ENCODE data around the gene FRYL. TPM values are rescaled to one million over a fixed set of nuclear protein-coding genes. Genes with fewer than 3 reads are reported as not detected.

Gene FRYL
- total and polyA plus RNA-seq, 2 of the 13 experiments (the other 11 are each of a cell fraction or from before 2014, with no cell fraction given): 9.7 to 19.6 TPM

DNA sequence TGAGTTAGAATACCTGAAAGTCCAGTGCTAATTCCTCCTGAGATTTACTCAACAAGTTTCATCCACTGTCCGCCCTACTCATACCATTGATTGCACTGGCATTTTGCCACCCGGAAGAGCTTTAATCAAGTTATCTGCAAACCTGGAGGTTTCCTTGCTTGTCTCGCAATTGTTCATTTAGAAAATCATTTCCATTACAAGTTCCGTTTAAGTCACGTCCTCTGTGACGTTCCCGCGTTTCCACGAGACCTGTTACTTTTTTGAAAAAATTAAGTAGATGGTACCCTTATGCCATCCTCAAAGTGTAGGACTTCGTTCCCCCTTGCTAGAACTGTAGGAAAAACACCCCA, 761 bp upstream of the FRYL start:
- FAIRE-seq (no peak), DNase-seq (ENCODE audit: low spot score) (peak; percentile 31), ATAC-seq (no peak)
- H3K4me2 ChIP-seq (ENCODE audit: low read depth, low read length): peak overlapping the region; percentile 87
- POLR2A ChIA-PET: interaction anchor here (0.7 to 1.9 kb wide), 7 partner anchors 11 to 177 kb away, joined by 3 to 8 read pairs (median 4); partner anchors contain the start of gene OCIAD1
- CTCF ChIA-PET (ENCODE audit: low intra/inter-chr PET ratio, low total read pairs): no interaction called here
- H4K20me1 ChIP-seq (ENCODE audit: insufficient read depth, low read length): peaks cover 8% of the 10 kb centered on the region
- TSS peak; percentile 98 for BruUV-seq (replicated peaks)
- no peaks in the 10 kb centered on the region for H3K36me3 ChIP-seq (replicated peaks in 1 of 2; ENCODE audit: control insufficient read depth in 1 of 2, insufficient read depth in 2 of 2, low read length in 2 of 2)
- in situ Hi-C loops (cut with HindIII; ENCODE audit: extremely low pct_ligation_motif_present, low pct_unique_long_range_greater_than_20kb): loop anchor here (25.0 kb wide), 1 partner anchor 194 kb away; no protein-coding TSS in a partner anchor
- H3K79me2 ChIP-seq (ENCODE audit: insufficient read depth, low read length): peaks cover 34% of the 10 kb centered on the region
- H3K27me3 ChIP-seq (ENCODE audit: control insufficient read depth in 1 of 2, insufficient read depth in 2 of 2, low read length in 2 of 2): no peaks in the 10 kb centered on the region; a peak in 1 of 5 replicates
- H3K9me3 ChIP-seq (ENCODE audit: low read length): no peaks in the 10 kb centered on the region
- peak overlapping the region; percentile 68 for H3K9ac ChIP-seq (ENCODE audit: insufficient read depth, low read depth, low read length)
- H3K4me1 ChIP-seq (ENCODE audit: insufficient read depth, low read length): peaks cover 46% of the 10 kb centered on the region
- 0% methylated on average over 10 of the region's 10 CpGs for WGBS (ENCODE audit: low lambda C conversion rate)
- H3K27ac ChIP-seq (ENCODE audit: extremely low read length, insufficient read depth, low read length): peak overlapping the region; percentile 60
- intact Hi-C loops (cut with micrococcal nuclease; ENCODE audit: unreplicated experiment): loop anchor here (2.0 to 10.0 kb wide), 4 partner anchors 159 to 436 kb away; partner anchors contain the start of gene SLAIN2
- peak overlapping the region; percentile 79 for H2AFZ ChIP-seq (ENCODE audit: low read length)
- H3K4me3 ChIP-seq (replicated peaks in 1 of 3; ENCODE audit: insufficient read depth in 1 of 3, low read depth in 2 of 3, low read length in 3 of 3): peak overlapping the region; percentile 61 to 98 (median 96)
- TF ChIP-seq SNAPC2 (CRISPR knock-in tag; IDR thresholded peaks at IDR 0.05) (no peak), SIN3A (IDR thresholded peaks at IDR 0.05; ENCODE audit: borderline replicate concordance, low read depth, low read length) (peak; percentile 2; the same call in 1 of the 2 replicates), ZNF773 (CRISPR knock-in tag; IDR thresholded peaks at IDR 0.05; ENCODE audit: borderline replicate concordance) (no peak), SALL1 (CRISPR knock-in tag; IDR thresholded peaks at IDR 0.05) (no peak), TBP (CRISPR knock-in tag; IDR thresholded peaks at IDR 0.05) (no peak), ZFP36 (IDR thresholded peaks at IDR 0.05; ENCODE audit: borderline replicate concordance, low read depth, low read length, partially characterized antibody) (no peak), ZNF709 (CRISPR knock-in tag; IDR thresholded peaks at IDR 0.05) (no peak), PHF20 (CRISPR knock-in tag; IDR thresholded peaks at IDR 0.05) (peak; percentile 1; the same call in 1 of the 2 replicates), ZNF546 (CRISPR knock-in tag; conservative IDR thresholded peaks at IDR 0.05) (no peak), ZNF816 (CRISPR knock-in tag; IDR thresholded peaks at IDR 0.05; ENCODE audit: borderline replicate concordance) (no peak), ZNF282 (IDR thresholded peaks at IDR 0.05; ENCODE audit: partially characterized antibody) (no peak), RFXAP (CRISPR knock-in tag; IDR thresholded peaks at IDR 0.05; ENCODE audit: borderline replicate concordance) (no peak), ATF7-NPFF (CRISPR knock-in tag; IDR thresholded peaks at IDR 0.05; ENCODE audit: low read depth) (no peak), HES4 (CRISPR knock-in tag; IDR thresholded peaks at IDR 0.05; ENCODE audit: borderline replicate concordance) (no peak), SMC3 (IDR thresholded peaks at IDR 0.05; ENCODE audit: low read length) (no peak), NFIC (IDR thresholded peaks at IDR 0.05; ENCODE audit: low read length) (peak; percentile 33; the same call in 1 of the 2 replicates), SIX4 (CRISPR knock-in tag; IDR thresholded peaks at IDR 0.05) (no peak)
- TF ChIP-seq, protein P1, sequence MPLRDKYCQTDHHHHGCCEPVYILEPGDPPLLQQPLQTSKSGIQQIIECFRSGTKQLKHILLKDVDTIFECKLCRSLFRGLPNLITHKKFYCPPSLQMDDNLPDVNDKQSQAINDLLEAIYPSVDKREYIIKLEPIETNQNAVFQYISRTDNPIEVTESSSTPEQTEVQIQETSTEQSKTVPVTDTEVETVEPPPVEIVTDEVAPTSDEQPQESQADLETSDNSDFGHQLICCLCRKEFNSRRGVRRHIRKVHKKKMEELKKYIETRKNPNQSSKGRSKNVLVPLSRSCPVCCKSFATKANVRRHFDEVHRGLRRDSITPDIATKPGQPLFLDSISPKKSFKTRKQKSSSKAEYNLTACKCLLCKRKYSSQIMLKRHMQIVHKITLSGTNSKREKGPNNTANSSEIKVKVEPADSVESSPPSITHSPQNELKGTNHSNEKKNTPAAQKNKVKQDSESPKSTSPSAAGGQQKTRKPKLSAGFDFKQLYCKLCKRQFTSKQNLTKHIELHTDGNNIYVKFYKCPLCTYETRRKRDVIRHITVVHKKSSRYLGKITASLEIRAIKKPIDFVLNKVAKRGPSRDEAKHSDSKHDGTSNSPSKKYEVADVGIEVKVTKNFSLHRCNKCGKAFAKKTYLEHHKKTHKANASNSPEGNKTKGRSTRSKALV (CRISPR knock-in tag; IDR thresholded peaks at IDR 0.05): 0 out of 2 replicates have a peak, but pooled peaks have one; percentile 44
- TF ChIP-seq, protein P2, sequence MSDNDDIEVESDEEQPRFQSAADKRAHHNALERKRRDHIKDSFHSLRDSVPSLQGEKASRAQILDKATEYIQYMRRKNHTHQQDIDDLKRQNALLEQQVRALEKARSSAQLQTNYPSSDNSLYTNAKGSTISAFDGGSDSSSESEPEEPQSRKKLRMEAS (IDR thresholded peaks at IDR 0.05): peak; percentile 26; the same call in 1 of the 2 replicates
- TF ChIP-seq, protein P3, sequence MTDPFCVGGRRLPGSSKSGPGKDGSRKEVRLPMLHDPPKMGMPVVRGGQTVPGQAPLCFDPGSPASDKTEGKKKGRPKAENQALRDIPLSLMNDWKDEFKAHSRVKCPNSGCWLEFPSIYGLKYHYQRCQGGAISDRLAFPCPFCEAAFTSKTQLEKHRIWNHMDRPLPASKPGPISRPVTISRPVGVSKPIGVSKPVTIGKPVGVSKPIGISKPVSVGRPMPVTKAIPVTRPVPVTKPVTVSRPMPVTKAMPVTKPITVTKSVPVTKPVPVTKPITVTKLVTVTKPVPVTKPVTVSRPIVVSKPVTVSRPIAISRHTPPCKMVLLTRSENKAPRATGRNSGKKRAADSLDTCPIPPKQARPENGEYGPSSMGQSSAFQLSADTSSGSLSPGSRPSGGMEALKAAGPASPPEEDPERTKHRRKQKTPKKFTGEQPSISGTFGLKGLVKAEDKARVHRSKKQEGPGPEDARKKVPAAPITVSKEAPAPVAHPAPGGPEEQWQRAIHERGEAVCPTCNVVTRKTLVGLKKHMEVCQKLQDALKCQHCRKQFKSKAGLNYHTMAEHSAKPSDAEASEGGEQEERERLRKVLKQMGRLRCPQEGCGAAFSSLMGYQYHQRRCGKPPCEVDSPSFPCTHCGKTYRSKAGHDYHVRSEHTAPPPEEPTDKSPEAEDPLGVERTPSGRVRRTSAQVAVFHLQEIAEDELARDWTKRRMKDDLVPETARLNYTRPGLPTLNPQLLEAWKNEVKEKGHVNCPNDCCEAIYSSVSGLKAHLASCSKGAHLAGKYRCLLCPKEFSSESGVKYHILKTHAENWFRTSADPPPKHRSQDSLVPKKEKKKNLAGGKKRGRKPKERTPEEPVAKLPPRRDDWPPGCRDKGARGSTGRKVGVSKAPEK (CRISPR knock-in tag; IDR thresholded peaks at IDR 0.05; ENCODE audit: borderline replicate concordance): peak; percentile 53; the same call in 1 of the 2 replicates

Measured in HepG2 (cell line).